ENCODE results near the gene PTTG1IP2.

PTTG1IP2 gene

DNA sequence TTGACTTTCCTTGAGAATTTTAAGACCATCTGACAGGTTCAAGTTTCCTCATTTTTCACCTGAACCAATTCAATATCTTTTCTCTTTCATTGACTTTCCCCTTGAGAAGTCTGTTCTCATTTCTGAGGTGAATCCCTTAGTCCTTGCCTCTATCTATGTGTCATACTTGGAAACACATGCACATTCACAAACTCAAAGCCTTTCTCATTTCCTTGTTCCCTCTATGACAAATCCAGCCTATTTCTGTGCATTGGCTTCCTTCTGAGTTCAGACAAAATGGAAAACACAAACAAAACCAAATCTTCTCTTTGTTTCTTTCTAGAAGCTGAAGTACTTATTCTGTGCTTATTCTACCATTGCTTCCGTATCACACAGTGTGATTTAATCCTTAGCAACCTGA is 13.8 kb downstream of the PTTG1IP2 start:
- no peak for DNase-seq

DNA sequence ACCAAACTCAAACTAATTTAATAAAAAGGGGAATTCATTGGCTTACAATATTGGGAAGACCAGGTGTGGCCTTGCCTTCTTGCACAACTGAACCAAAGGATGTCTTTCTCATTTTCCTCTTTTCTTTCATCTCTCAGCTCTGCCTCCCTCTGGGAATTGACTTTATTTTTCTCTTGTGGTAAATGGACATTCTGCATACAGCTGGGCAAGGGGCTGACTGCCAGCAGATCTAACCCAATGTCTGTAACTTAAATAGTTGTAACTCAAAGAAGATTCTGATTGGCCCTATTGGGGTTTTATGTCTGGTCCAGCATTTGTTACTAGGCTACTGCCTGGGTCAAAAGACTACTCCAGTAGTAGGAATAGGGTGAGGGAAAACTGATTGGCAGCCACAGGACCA is 15.3 kb downstream of the PTTG1IP2 start:
- DNase-seq = no peak

GRCh38 chr7:90485734-90486316 is 16.4 kb downstream of the PTTG1IP2 start:
- DNase-seq = no peak

DNA sequence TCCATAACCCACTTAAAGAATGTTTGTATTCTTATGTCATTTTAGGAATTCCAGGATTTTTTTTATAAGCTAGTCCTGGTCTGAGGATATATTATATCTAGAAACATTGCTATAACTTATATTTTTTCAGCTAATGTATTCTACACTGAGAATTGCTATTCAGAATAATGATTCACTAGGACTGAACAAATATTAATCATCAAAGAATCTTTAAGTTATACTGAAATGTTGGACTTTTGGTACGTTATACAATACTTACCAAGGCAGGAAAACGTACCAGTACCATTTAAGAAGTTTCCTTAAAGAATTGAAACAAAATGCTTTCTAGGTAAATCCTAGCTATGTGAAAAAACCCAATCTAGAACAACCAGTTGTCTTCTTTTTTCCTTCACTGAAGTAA is 18.4 kb downstream of the PTTG1IP2 start:
- DNase-seq = no peak

DNA sequence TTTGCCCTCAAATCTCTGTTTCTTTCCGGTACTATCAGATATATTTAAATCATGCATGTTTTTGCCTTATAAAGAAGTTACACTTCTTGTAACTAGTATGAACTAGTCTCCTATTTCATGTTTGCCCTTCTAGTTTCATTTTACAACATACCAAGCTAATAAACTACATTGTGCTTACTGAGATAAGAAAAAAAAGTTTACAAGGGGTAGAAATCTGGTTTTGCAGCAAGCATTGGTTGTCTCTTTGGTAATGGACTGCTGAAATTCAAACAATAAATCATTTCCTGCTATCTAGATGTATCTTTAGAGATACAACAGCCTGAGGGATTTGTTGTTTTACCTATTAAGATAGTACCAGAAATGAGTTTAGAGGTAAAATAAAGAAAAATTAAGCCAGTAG is 18.8 kb downstream of the PTTG1IP2 start:
- no peak for DNase-seq

GRCh38 chr7:90492250-90492649 is 22.8 kb downstream of the PTTG1IP2 start:
- DNase-seq = no peak

- no peak for DNase-seq
Measured at GRCh38 chr7:90495241-90495640, 25.8 kb downstream of the PTTG1IP2 start.

GRCh38 chr7:90502539-90502938 is 33.1 kb downstream of the PTTG1IP2 start:
- no peak for DNase-seq

DNA sequence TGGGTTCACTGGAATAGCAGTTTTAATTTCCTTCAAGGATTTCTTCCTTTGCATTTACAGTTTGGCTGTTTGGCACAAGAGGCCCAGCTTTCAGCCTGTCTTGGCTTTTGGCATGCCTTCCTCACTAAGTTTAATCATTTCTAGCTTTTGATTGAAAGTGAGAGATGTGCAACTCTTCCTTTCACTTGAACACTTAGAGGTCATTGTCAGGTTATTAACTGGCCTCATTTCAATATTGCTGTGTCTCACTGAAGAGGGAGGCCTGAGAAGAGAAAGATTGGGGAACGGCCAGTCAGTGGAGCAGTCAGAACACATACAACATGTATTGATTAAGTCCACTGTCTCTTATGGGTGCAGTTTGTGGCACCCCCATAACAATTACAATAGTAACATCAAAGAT is 33.9 kb downstream of the PTTG1IP2 start:
- DNase-seq = no peak

- no peak for DNase-seq
Measured at GRCh38 chr7:90507692-90508091, 38.3 kb downstream of the PTTG1IP2 start.

- DNase-seq = no peak
Measured at GRCh38 chr7:90511776-90512175, 42.3 kb downstream of the PTTG1IP2 start.

DNA sequence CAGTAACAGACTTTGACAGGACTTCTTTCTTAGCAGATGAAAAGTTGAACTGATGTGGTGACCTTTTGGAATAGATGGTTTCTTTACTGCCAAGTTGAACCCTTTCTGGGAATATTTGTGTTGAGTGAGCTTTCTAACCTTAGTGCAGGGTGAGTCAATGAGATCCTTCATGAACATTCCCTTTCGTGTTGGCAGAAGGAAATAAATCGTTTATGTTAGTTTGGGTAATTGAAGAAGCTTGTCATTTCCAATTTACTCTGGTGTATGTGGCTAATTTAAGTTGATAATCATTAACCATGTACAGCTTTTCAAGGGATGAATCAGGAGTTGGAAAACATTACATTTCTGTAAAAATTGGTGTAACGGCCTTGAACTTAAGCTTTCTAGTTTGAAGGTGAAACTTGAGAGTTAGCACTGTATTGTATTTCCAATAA is 43.4 kb downstream of the PTTG1IP2 start:
- no peak for DNase-seq

GRCh38 chr7:90516257-90516656 is 46.8 kb downstream of the PTTG1IP2 start:
- DNase-seq = no peak

- no peak for DNase-seq
Measured at GRCh38 chr7:90518630-90519029, 49.2 kb downstream of the PTTG1IP2 start.

GRCh38 chr7:90520484-90520883 is 51.0 kb downstream of the PTTG1IP2 start:
- no peak for DNase-seq

DNA sequence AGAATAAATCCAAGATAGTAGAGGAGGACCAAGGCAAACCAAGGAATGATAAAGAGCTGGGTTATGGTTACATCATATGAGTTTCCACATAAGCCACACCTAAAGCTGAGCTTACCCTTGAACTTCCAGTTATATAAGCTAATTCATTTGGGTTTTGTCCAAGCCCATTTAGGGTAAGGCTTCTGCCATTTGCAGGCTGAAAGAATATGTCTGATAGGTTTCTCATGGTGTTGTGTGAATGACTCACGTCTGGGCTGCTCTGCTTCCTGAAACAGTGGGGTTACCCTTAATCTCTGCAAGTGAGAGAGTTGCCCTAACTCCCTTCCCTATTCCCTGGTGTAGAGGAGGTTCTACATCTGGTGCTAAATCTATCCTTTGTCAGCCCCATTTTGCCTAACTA is 60.8 kb downstream of the PTTG1IP2 start:
- no peak for DNase-seq

DNA sequence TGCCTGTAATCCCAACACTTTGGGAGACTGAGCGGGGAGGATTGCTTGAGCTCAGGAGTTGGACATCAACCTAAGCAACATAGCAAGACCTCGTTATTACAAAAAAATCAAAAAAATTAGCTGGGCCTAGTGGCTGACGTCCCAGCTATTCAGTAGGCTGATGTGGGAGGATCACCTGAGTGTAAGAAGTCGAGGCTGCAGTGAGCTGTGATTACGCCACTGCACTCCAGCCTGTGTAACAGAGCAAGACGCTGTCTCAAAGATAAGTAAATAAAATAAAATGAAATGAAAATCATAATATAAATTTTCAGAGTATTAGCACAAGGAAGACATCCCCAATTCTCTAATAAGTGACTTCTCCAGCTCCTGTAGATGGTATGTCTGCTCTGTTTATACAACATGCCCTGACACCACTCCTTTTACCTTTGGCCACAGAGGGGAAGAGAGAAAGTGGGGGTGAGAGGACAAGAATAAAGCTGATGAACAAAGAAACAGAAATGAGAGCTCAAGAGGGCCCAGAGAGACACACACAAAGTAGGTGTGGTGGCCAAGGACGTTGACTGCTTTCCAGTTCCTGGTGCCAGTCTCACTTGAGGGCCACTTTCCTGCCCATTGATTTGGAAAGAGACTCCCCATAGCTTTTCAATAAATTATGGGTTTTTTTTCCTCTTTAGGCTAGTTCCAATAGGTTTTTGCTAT is 62.9 kb downstream of the PTTG1IP2 start:
- DNase-seq = no peak

- no peak for DNase-seq
Measured at GRCh38 chr7:90536449-90536848, 67.0 kb downstream of the PTTG1IP2 start.

DNA sequence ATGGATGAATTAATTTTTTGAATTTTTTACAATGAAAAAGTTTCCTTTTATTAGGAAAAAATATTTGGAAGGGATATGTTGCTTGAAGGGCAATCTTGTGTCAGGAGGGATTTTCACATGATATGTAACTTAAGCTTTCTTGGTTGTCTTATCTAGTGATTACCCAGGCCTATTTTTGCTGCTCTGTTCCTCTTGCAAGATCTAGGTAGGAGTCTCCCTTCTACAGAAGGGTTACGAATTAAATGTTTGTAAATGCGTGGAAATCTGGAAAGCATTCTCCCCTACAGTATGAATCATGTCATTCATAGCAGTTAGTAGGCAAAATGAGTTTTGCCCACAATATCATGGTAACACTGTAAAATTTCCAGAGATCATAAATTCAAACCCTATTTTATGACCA is 69.0 kb downstream of the PTTG1IP2 start:
- DNase-seq = no peak

DNA sequence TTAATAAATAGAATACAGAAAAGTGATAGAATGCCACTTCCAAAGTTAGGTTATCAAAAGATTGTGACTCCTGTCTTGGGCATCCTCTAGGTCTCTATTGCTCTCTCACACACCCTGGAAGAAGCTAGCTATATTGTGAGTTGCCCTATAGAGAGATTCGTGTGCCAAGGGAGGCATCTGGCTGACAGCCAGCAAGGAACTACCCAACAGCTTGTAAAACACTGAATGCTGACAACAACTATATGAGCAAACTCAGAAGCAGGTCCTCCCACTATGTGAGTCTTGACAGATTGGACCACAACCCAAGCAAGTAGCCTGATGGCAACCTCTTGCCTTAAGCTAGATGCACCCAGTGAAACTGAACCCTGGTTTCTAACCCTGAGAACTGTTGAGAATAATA is 71.0 kb downstream of the PTTG1IP2 start:
- no peak for DNase-seq

DNA sequence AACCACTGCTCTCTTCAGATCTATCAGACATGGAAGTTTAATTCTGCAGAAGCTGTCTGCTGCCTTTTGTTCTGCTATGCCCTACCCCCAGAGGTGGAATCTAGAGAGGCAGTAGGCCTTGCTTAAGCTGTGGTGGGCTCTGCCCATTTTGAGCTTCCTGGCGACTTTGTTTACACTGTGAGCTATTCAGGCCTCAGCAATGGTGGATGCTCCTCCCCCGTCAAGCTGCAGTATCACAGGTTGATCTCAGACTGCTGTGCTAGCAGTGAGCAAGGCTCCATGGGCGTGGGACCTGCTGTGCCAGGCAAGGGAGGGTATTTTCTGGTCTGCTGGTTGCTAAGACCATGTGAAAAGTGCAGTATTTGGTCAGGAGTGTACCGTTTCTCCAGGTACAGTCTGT is 81.6 kb downstream of the PTTG1IP2 start:
- DNase-seq = no peak

DNA sequence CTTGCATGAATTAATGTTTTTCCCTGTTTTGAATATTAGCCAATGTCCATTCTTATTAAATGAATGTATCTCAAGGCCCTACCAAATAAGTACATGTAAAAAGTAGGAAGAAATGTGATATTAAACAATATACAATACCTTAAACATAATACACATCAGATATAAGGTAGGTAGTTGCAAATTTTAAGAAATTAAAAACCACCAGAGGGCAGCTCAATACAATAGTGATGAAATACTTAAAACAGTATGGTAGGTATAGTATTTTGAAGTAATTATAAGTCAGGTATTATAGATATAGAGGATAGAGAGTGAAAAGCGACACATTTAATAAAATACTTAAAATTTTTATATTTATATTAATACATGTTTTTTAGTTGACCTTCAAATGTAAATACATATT is 83.1 kb downstream of the PTTG1IP2 start:
- no peak for DNase-seq

DNA sequence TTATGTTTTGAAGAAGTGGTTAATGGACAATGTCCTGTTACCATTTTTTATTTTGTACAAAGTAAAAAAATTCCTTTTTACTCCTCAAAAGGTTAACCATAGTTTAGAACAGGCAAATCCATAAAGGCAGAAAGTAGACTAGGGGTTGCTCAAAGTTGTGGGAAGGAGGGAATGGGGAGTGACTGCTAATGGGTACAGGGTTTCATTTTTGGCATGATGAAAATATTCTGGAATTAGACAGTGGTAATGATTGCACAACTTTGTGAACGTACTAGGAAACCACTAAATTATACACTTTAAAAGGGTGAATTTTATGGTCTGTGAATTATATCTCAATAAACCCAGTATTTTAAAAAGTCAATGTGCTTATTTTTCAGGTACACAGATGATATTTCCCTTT is 91.3 kb downstream of the PTTG1IP2 start:
- DNase-seq = no peak

Data from C1 segment of cervical spinal cord (tissue), 14 donors.